ENCODE measurements around the gene APOD.
"Not testable (repeated sequence)": the region's sequence is repeated elsewhere in the genome, so short reads cannot be mapped to it uniquely, and the experiment has no call there.

GRCh38 chr3:195617134-195617533 is 33.4 kb upstream of the APOD start:
- TF ChIP-seq REST (tag by site-specific recombination; IDR thresholded peaks at IDR 0.05); ZNF658 (tag by site-specific recombination; IDR thresholded peaks at IDR 0.05); CTCF (tag by site-specific recombination; IDR thresholded peaks at IDR 0.05); ZFP3 (tag by site-specific recombination; IDR thresholded peaks at IDR 0.05; ENCODE audit: low read depth); ZNF23 (tag by site-specific recombination; IDR thresholded peaks at IDR 0.05; ENCODE audit: borderline replicate concordance); ZFP41 (tag by site-specific recombination; IDR thresholded peaks at IDR 0.05; ENCODE audit: borderline replicate concordance); ZNF280C (tag by site-specific recombination; IDR thresholded peaks at IDR 0.05); ZBTB7A (tag by site-specific recombination; IDR thresholded peaks at IDR 0.05; ENCODE audit: low read depth): not testable (repeated sequence)

Data from HEK293 (cell line).